GM23338 (cell line): ENCODE results near the gene PKNOX2. TPM values are rescaled to one million over a fixed set of nuclear protein-coding genes. Genes with fewer than 3 reads are reported as not detected.

Source experiments
- ATAC-seq: fragments of 200-7000 bp; cut with Tn5 transposase; 3 replicates; pipeline ENCODE4 v1.9.1; 2020
- DNase-seq: peaks from one replicate; pipeline ENCODE4 v3.0.0-alpha.2; 2015; ENCODE audit warnings: low spot score
- H2AFZ ChIP-seq: fragments of 200-600 bp; sonication (generic); 2 replicates; pipeline ENCODE4 v1.8.0; 2016; ENCODE audit warnings: antibody characterized with exemption, mild to moderate bottlenecking, moderate library complexity
- H3F3A ChIP-seq: fragments of 200-600 bp; sonication (generic); replicated peaks from 2 replicates; pipeline ENCODE4 v1.8.0; 2017; ENCODE audit warnings: antibody characterized with exemption, mixed run types, low read depth
- H3K27ac ChIP-seq: fragments of 200-600 bp; sonication (generic); 2 replicates; pipeline ENCODE4 v1.6.1; 2016; ENCODE audit warnings: low read depth
- H3K27me3 ChIP-seq: fragments of 200-600 bp; sonication (generic); 2 replicates; pipeline ENCODE4 v1.8.0; 2016; ENCODE audit warnings: mild to moderate bottlenecking, mixed run types, moderate library complexity; ENCODE audit not compliant: insufficient read depth
- H3K36me3 ChIP-seq: fragments of 200-600 bp; sonication (generic); 2 replicates; pipeline ENCODE4 v1.8.0; 2016; ENCODE audit warnings: mild to moderate bottlenecking; ENCODE audit not compliant: insufficient read depth
- H3K4me1 ChIP-seq: fragments of 200-600 bp; sonication (generic); 2 replicates; pipeline ENCODE4 v1.8.0; 2016; ENCODE audit warnings: mild to moderate bottlenecking, moderate library complexity; ENCODE audit not compliant: insufficient read depth
- H3K4me2 ChIP-seq: fragments of 200-600 bp; sonication (generic); 2 replicates; pipeline ENCODE4 v1.7.1; 2017; ENCODE audit warnings: mixed run types
- H3K4me3 ChIP-seq: fragments of 200-600 bp; sonication (generic); 2 replicates; pipeline ENCODE4 v1.6.1; 2016; ENCODE audit warnings: mixed run types
- H3K79me2 ChIP-seq: fragments of 200-600 bp; sonication (generic); replicated peaks from 2 replicates; pipeline ENCODE4 v1.8.0; 2017; ENCODE audit warnings: mild to moderate bottlenecking; ENCODE audit not compliant: insufficient read depth
- H3K9me2 ChIP-seq: fragments of 200-600 bp; sonication (generic); 2 replicates; pipeline ENCODE4 v1.8.0; 2017; ENCODE audit not compliant: insufficient read depth
- H4K20me1 ChIP-seq: fragments of 200-600 bp; sonication (generic); replicated peaks from 2 replicates; pipeline ENCODE4 v1.8.0; 2017; ENCODE audit warnings: mild to moderate bottlenecking; ENCODE audit not compliant: insufficient read depth
- H3K27ac Mint-ChIP-seq: 2 replicates; pipeline ENCODE4 v1.8.0; 2020; ENCODE audit warnings: inconsistent platforms, mild to moderate bottlenecking, moderate library complexity, mixed read lengths
- H3K27me3 Mint-ChIP-seq: 3 replicates; pipeline ENCODE4 v1.8.0; 2022; ENCODE audit warnings: low read depth, mild to moderate bottlenecking, moderate library complexity, mixed read lengths, inconsistent platforms; ENCODE audit not compliant: insufficient read depth, poor library complexity
- H3K36me3 Mint-ChIP-seq: 3 replicates; pipeline ENCODE4 v1.8.0; 2021; ENCODE audit warnings: low read depth, mild to moderate bottlenecking, inconsistent platforms, moderate library complexity, mixed read lengths
- H3K4me1 Mint-ChIP-seq: 3 replicates; pipeline ENCODE4 v1.8.0; 2020; ENCODE audit warnings: mild to moderate bottlenecking, inconsistent platforms, mixed read lengths
- H3K4me3 Mint-ChIP-seq: 3 replicates; pipeline ENCODE4 v1.8.0; 2021; ENCODE audit warnings: moderate library complexity, mild to moderate bottlenecking, inconsistent platforms, mixed read lengths
- H3K9me3 Mint-ChIP-seq: 3 replicates; pipeline ENCODE4 v1.8.0; 2020; ENCODE audit warnings: moderate library complexity, mild to moderate bottlenecking, inconsistent platforms, mixed read lengths
- CREB1 ChIP-seq: fragments of 250-450 bp; sonication (Bioruptor Pico); IDR thresholded peaks from 2 replicates; pipeline ENCODE4 v1.5.0; 2020; ENCODE audit warnings: low read depth, mild to moderate bottlenecking, moderate library complexity
- EZH2phosphoT487 ChIP-seq: fragments of 200-600 bp; sonication (generic); IDR thresholded peaks from one replicate; pipeline ENCODE4 v1.8.1; 2018; ENCODE audit warnings: antibody characterized with exemption; ENCODE audit not compliant: unreplicated experiment
- JUNB ChIP-seq: IDR thresholded peaks from one replicate; pipeline ENCODE4 v1.6.1; 2016; ENCODE audit warnings: antibody characterized with exemption; ENCODE audit not compliant: unreplicated experiment
- NANOG ChIP-seq: IDR thresholded peaks from 2 replicates; pipeline ENCODE4 v1.6.1; 2016; ENCODE audit warnings: antibody characterized with exemption, borderline replicate concordance
- POLR2AphosphoS5 ChIP-seq: IDR thresholded peaks from 2 replicates; pipeline ENCODE4 v1.6.1; 2016; ENCODE audit warnings: antibody characterized with exemption, low read depth
- STAT1 ChIP-seq: IDR thresholded peaks from one replicate; pipeline ENCODE4 v1.6.1; 2016; ENCODE audit warnings: antibody characterized with exemption; ENCODE audit not compliant: unreplicated experiment
- ZNF114 ChIP-seq: fragments of 250-450 bp; sonication (Bioruptor Pico); IDR thresholded peaks from 2 replicates; pipeline ENCODE4 v1.5.0; 2020; ENCODE audit warnings: mild to moderate bottlenecking, moderate library complexity
- ZNF331 ChIP-seq: fragments of 250-450 bp; sonication (Bioruptor Pico); IDR thresholded peaks from 2 replicates; pipeline ENCODE4 v1.5.0; 2020; ENCODE audit warnings: low read depth, mild to moderate bottlenecking, moderate library complexity
- polyA plus RNA-seq: library from polyadenylated mRNA; unstranded; fragments of >200 nt; fragmentation: Nextera tagmentation; extraction: Ambion mirVana; gene quantifications from 2 replicates; pipeline ENCODE4 v1.2.1, GENCODE V29; 2016
- total RNA-seq: library from RNA; depleted of rRNA; stranded (reverse); fragments of >200 nt; shearing (Covaris generic); gene quantifications from 2 replicates; pipeline ENCODE4 v1.2.3, GENCODE V29; 2014
- TF ChIP-seq, protein P1 (sequence below): fragments of 250-450 bp; sonication (Bioruptor Pico); IDR thresholded peaks from 2 replicates; pipeline ENCODE4 v1.5.0; 2020; ENCODE audit warnings: mild to moderate bottlenecking, moderate library complexity
- TF ChIP-seq, protein P2 (sequence below), 2 experiments: fragments of 200-600 bp in 1 of 2; sonication (generic) in 1 of 2; conservative IDR thresholded peaks; 2 replicates each; pipeline versions ENCODE4 v1.5.1 to v1.6.1; 2016 to 2017; ENCODE audit warnings: antibody characterized with exemption in 2 of 2, low read depth in 2 of 2, mild to moderate bottlenecking in 2 of 2, moderate library complexity in 1 of 2
- TF ChIP-seq, protein P3 (sequence below): IDR thresholded peaks from one replicate; pipeline ENCODE4 v1.6.1; 2018; ENCODE audit warnings: antibody characterized with exemption; ENCODE audit not compliant: unreplicated experiment

The PKNOX2 gene
- total and polyA plus RNA-seq, 2 experiments from 2014 or later = 0.42 to 0.83 TPM

DNA sequence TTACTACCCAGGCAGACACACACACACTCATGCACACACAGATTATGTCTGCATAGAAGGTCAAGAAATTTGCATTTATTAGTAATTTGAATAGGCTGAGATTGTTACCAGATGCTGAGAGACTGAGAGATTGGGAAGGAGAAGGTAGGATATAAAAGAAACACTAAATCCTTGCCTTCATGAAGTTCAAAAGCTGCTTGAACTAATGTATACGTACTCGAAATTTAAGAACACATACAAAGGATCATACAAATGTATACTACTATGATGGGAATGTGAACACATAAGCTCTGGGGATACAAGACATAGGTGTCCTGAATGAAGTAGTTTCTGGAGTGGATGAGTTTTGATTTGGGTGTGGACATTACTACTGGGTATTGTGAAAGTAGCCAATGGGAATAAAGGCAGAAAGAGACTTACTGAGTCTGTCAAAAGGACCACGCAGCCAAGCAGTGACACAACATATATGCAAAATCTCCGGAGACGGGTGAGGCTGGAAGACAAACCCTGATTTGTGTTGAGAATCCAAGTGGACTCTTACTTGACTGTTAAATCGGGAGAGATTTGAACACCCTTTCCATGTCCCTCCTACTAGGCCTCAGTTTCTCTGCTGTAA is 7.3 kb upstream of the PKNOX2 start:
- H3K27me3 Mint-ChIP-seq = no peaks in the 10 kb centered on the region
- ATAC-seq = no peak
- peaks cover 15% of the 10 kb centered on the region for H3K4me1 ChIP-seq
- no peaks in the 10 kb centered on the region for H3K9me2 ChIP-seq
- H3K27me3 ChIP-seq = no peaks in the 10 kb centered on the region; the same call in 1 of the 2 replicates
- H3K36me3 Mint-ChIP-seq = peaks cover 3% of the 10 kb centered on the region; the same call in 1 of the 3 replicates
- DNase-seq = no peak
- no peak overlapping the region for H3K4me3 Mint-ChIP-seq
- no peaks in the 10 kb centered on the region for H3K79me2 ChIP-seq
- H3K4me2 ChIP-seq = no peak overlapping the region
- no peaks in the 10 kb centered on the region for H3F3A ChIP-seq
- no peak overlapping the region for H2AFZ ChIP-seq
- H3K36me3 ChIP-seq = no peaks in the 10 kb centered on the region
- TF ChIP-seq ZNF114 (CRISPR knock-in tag) (no peak), STAT1 (no peak), ZNF331 (CRISPR knock-in tag) (no peak), CREB1 (CRISPR knock-in tag) (no peak), NANOG (no peak), EZH2phosphoT487 (no peak), JUNB (no peak), POLR2AphosphoS5 (no peak)
- TF ChIP-seq, protein P1, sequence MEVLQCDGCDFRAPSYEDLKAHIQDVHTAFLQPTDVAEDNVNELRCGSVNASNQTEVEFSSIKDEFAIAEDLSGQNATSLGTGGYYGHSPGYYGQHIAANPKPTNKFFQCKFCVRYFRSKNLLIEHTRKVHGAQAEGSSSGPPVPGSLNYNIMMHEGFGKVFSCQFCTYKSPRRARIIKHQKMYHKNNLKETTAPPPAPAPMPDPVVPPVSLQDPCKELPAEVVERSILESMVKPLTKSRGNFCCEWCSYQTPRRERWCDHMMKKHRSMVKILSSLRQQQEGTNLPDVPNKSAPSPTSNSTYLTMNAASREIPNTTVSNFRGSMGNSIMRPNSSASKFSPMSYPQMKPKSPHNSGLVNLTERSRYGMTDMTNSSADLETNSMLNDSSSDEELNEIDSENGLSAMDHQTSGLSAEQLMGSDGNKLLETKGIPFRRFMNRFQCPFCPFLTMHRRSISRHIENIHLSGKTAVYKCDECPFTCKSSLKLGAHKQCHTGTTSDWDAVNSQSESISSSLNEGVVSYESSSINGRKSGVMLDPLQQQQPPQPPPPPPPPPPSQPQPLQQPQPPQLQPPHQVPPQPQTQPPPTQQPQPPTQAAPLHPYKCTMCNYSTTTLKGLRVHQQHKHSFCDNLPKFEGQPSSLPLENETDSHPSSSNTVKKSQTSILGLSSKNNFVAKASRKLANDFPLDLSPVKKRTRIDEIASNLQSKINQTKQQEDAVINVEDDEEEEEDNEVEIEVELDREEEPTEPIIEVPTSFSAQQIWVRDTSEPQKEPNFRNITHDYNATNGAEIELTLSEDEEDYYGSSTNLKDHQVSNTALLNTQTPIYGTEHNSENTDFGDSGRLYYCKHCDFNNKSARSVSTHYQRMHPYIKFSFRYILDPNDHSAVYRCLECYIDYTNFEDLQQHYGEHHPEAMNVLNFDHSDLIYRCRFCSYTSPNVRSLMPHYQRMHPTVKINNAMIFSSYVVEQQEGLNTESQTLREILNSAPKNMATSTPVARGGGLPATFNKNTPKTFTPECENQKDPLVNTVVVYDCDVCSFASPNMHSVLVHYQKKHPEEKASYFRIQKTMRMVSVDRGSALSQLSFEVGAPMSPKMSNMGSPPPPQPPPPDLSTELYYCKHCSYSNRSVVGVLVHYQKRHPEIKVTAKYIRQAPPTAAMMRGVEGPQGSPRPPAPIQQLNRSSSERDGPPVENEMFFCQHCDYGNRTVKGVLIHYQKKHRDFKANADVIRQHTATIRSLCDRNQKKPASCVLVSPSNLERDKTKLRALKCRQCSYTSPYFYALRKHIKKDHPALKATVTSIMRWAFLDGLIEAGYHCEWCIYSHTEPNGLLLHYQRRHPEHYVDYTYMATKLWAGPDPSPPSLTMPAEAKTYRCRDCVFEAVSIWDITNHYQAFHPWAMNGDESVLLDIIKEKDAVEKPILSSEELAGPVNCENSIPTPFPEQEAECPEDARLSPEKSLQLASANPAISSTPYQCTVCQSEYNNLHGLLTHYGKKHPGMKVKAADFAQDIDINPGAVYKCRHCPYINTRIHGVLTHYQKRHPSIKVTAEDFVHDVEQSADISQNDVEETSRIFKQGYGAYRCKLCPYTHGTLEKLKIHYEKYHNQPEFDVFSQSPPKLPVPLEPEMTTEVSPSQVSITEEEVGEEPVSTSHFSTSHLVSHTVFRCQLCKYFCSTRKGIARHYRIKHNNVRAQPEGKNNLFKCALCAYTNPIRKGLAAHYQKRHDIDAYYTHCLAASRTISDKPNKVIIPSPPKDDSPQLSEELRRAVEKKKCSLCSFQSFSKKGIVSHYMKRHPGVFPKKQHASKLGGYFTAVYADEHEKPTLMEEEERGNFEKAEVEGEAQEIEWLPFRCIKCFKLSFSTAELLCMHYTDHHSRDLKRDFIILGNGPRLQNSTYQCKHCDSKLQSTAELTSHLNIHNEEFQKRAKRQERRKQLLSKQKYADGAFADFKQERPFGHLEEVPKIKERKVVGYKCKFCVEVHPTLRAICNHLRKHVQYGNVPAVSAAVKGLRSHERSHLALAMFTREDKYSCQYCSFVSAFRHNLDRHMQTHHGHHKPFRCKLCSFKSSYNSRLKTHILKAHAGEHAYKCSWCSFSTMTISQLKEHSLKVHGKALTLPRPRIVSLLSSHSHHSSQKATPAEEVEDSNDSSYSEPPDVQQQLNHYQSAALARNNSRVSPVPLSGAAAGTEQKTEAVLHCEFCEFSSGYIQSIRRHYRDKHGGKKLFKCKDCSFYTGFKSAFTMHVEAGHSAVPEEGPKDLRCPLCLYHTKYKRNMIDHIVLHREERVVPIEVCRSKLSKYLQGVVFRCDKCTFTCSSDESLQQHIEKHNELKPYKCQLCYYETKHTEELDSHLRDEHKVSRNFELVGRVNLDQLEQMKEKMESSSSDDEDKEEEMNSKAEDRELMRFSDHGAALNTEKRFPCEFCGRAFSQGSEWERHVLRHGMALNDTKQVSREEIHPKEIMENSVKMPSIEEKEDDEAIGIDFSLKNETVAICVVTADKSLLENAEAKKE = no peak
- TF ChIP-seq, protein P2, sequence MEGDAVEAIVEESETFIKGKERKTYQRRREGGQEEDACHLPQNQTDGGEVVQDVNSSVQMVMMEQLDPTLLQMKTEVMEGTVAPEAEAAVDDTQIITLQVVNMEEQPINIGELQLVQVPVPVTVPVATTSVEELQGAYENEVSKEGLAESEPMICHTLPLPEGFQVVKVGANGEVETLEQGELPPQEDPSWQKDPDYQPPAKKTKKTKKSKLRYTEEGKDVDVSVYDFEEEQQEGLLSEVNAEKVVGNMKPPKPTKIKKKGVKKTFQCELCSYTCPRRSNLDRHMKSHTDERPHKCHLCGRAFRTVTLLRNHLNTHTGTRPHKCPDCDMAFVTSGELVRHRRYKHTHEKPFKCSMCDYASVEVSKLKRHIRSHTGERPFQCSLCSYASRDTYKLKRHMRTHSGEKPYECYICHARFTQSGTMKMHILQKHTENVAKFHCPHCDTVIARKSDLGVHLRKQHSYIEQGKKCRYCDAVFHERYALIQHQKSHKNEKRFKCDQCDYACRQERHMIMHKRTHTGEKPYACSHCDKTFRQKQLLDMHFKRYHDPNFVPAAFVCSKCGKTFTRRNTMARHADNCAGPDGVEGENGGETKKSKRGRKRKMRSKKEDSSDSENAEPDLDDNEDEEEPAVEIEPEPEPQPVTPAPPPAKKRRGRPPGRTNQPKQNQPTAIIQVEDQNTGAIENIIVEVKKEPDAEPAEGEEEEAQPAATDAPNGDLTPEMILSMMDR (conservative IDR thresholded peaks at IDR 0.05; ENCODE audit: low read depth in 2 of 2) = no peak
- TF ChIP-seq, protein P3, sequence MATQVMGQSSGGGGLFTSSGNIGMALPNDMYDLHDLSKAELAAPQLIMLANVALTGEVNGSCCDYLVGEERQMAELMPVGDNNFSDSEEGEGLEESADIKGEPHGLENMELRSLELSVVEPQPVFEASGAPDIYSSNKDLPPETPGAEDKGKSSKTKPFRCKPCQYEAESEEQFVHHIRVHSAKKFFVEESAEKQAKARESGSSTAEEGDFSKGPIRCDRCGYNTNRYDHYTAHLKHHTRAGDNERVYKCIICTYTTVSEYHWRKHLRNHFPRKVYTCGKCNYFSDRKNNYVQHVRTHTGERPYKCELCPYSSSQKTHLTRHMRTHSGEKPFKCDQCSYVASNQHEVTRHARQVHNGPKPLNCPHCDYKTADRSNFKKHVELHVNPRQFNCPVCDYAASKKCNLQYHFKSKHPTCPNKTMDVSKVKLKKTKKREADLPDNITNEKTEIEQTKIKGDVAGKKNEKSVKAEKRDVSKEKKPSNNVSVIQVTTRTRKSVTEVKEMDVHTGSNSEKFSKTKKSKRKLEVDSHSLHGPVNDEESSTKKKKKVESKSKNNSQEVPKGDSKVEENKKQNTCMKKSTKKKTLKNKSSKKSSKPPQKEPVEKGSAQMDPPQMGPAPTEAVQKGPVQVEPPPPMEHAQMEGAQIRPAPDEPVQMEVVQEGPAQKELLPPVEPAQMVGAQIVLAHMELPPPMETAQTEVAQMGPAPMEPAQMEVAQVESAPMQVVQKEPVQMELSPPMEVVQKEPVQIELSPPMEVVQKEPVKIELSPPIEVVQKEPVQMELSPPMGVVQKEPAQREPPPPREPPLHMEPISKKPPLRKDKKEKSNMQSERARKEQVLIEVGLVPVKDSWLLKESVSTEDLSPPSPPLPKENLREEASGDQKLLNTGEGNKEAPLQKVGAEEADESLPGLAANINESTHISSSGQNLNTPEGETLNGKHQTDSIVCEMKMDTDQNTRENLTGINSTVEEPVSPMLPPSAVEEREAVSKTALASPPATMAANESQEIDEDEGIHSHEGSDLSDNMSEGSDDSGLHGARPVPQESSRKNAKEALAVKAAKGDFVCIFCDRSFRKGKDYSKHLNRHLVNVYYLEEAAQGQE = no peak
- no peak overlapping the region for H3K4me3 ChIP-seq
- H3K27ac ChIP-seq = no peak overlapping the region
- H3K9me3 Mint-ChIP-seq = peaks cover 4% of the 10 kb centered on the region; the same call in 1 of the 3 replicates
- H3K4me1 Mint-ChIP-seq = peaks cover 24% of the 10 kb centered on the region
- H4K20me1 ChIP-seq = no peaks in the 10 kb centered on the region
- no peak overlapping the region for H3K27ac Mint-ChIP-seq
